Aorta (tissue), 5 donors: Measurements from ENCODE around the gene TMEM45B. TPM values are rescaled to one million over a fixed set of nuclear protein-coding genes. Genes with fewer than 3 reads are reported as not detected.

Experiments
- ATAC-seq: fragments of 200-7000 bp; cut with Tn5 transposase; one replicate; pipeline ENCODE4 v1.9.1; 2022; ENCODE audit warnings: moderate library complexity; ENCODE audit not compliant: low FRiP score
- DNase-seq, 2 donors: peaks; one replicate each; pipeline ENCODE4 v3.0.0-alpha.2; 2020
- H3K27ac ChIP-seq, 2 donors: one replicate each; pipeline ENCODE4 v1.5.1; 2013; ENCODE audit warnings: low read length in 2 of 2, mild to moderate bottlenecking in 2 of 2, moderate library complexity in 2 of 2, control low read depth in 1 of 2, inconsistent platforms in 1 of 2, low read depth in 1 of 2
- H3K27me3 ChIP-seq, 2 donors: one replicate each; pipeline ENCODE4 v1.6.1; 2013; ENCODE audit warnings: control low read depth in 1 of 2, low read length in 1 of 2, mild to moderate bottlenecking in 1 of 2, moderate library complexity in 1 of 2; ENCODE audit not compliant: insufficient read depth in 2 of 2, control insufficient read depth in 1 of 2
- H3K36me3 ChIP-seq, 2 donors: one replicate each; pipeline ENCODE4 v1.6.1; 2013; ENCODE audit warnings: control low read depth in 1 of 2, low read length in 1 of 2, mild to moderate bottlenecking in 1 of 2; ENCODE audit not compliant: insufficient read depth in 2 of 2, control insufficient read depth in 1 of 2
- H3K4me1 ChIP-seq, 2 donors: one replicate each; pipeline ENCODE4 v1.6.1; 2013; ENCODE audit warnings: low read length in 2 of 2, control low read depth in 1 of 2, mild to moderate bottlenecking in 1 of 2, moderate library complexity in 1 of 2; ENCODE audit not compliant: insufficient read depth in 2 of 2, control insufficient read depth in 1 of 2
- H3K4me3 ChIP-seq, 2 donors: one replicate each; pipeline ENCODE4 v1.5.1; 2013; ENCODE audit warnings: low read length in 2 of 2, control low read depth in 1 of 2, mild to moderate bottlenecking in 1 of 2
- H3K9me3 ChIP-seq: one replicate; pipeline ENCODE4 v1.6.1; 2013; ENCODE audit warnings: mild to moderate bottlenecking, low read length; ENCODE audit not compliant: control insufficient read depth
- WGBS, 2 donors: extraction: QIAGEN DNeasy Blood & Tissue Kit; methylation state at CpG; one replicate each; pipeline ENCODE4 v1.1.7; 2013; 5-methylcytosine and 5-hydroxymethylcytosine counted together
- intact Hi-C, 2 donors: fragments of 100-400 bp; cut with DNase I; formaldehyde crosslinking; loops; one replicate each; pipeline versions ENCODE4 v1.14.2 to v1.15.0; 2022
- polyA plus RNA-seq, 2 donors: library from polyadenylated mRNA; stranded (reverse); fragments of 200-250 nt; gene quantifications; one replicate each; pipeline ENCODE4 v1.2.3, GENCODE V29; 2013
- total RNA-seq, 2 donors: library from RNA; stranded (reverse); fragmentation: NEBNext Ultra II Directional; extraction: Animal tissue kit (Norgen Biotek cat#: 25700); gene quantifications; one replicate each; pipeline ENCODE4 v1.2.1, GENCODE V29; 2021
- donor health status: healthy with polysubstance abuse.
- donor health status: Bipolar disorder and iron deficiency.
- donor health status: DM: no; HTN: no; CAD: no.
- donor health status: DM: no; HTN: no; CAD: no.
- donor health status: DM: yes; HTN: yes; CAD: no.

The TMEM45B gene
- total and polyA plus RNA-seq, 4 donors = 0.19 to 10.0 (median 0.72) TPM; not detected in 1

DNA sequence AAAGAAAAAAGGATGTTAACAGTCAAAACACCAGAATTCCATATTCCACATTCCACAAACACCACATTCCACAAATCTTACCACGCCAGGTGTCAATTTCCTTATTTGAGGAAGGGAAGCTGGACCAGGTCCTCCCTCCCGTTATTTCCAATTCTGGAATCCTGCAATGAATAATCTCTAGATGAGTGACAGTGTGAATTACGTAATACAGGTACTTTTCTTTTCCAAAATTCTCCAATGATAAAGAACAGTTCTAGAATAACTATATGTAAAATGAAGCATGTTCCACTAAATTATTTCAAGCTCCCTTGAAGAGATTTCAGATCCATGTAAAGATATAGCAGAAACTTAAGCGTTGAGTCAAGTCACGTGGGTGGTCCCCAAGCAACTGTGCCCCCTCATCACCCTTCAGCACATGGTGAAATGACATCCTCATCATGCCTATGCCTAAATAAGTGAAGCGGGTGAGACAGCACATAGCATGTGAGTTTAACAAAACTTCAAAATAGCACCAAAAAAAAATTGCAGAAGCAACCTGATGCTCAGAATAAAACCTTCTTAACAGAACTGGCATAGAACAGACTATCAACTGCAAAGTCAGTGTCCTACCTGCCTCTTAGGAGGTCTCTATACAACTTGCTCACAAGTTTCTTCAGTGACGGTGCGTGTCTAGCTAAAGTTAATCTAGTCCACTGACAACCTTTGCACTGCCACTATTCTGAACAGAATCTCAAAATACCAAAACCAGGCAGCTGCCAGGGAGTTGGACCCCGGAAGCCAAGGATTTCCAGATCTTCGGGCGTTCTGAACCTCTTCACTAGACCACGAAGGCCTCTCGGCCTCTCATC is 78.9 kb downstream of the TMEM45B start:
- intact Hi-C loops = no loop called here
- no peak for DNase-seq
- Histone ChIP-seq H3K9me3 (no peaks in the 10 kb centered on the region), H3K4me1 (no peaks in the 10 kb centered on the region), H3K27me3 (no peaks in the 10 kb centered on the region), H3K27ac (peak overlapping the region in 1 of 2 donors; percentile 8), H3K4me3 (peak overlapping the region; percentile 89 to 97), H3K36me3 (peaks cover 0 to 4% of the 10 kb centered on the region in 2 donors)
- no peak for ATAC-seq
- WGBS, 2 donors = 20% methylated on average over 13 of the region's 13 CpGs

DNA sequence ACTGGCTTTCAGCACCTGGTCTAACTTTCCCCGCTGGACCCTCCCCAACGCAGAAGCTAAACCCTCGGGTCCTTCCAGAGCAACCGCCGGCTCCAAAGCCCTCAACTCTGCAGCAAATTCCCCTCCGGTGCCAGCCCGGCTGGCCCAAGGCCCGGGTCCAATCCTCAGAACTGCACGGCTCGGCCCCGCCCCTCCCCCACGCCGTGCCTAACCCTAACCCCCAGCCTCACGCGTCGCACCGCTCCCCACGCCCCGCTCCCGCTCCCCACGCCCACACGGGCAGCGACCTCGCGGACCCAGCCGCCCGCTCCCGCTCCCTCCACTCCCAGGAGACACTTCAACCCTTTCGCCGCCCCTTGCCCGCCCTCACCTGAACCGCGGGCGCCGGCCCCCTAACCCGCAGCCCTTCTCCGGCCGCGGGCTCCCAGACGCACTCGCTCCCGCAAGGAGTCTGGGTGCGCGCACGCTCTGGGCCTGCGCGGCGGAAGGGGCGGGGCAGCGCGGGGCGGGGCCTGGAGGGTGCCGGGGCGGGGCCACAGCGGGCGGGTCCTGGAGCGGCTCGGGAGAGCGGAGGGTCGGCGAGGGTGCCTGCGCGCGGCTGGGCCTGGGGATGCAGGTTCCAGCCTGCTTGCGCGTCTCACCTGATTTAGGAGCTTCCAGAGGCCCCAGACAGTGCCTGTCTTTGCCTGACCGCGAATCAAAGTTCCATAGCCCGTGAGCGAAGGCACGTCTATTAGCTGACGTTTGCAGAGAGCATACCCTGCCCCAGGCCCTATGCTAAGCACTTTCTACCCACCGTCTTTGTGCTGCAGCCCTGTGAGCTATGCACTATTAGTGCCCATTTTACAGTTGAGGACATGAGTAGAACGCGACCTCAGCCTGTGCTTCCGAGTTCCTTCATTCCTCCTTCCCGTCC is 79.7 kb downstream of the TMEM45B start, which contains the start of gene NFRKB:
NFRKB (minus strand) TSS at position 453 of the 916 bp plus-strand sequence. CDS start 2,729 bp downstream, outside the sequence.
- ATAC-seq = peak; percentile 98
- WGBS, 2 donors = 1 to 2% methylated on average over 61 to 77 of the region's 77 CpGs
- no peaks in the 10 kb centered on the region for H3K27me3 ChIP-seq
- peak within 1 kb of the TSS in 1 of 2 donors; percentile 65 for H3K27ac ChIP-seq
- H3K4me1 ChIP-seq = no peaks in the 10 kb centered on the region
- peaks cover 3 to 4% of the 10 kb centered on the region in 2 donors for H3K36me3 ChIP-seq
- peak; percentile 89 to 96 for DNase-seq
- peak within 1 kb of the TSS; percentile 89 to 97 for H3K4me3 ChIP-seq
- intact Hi-C loops = no loop called here
- H3K9me3 ChIP-seq = no peaks in the 10 kb centered on the region

DNA sequence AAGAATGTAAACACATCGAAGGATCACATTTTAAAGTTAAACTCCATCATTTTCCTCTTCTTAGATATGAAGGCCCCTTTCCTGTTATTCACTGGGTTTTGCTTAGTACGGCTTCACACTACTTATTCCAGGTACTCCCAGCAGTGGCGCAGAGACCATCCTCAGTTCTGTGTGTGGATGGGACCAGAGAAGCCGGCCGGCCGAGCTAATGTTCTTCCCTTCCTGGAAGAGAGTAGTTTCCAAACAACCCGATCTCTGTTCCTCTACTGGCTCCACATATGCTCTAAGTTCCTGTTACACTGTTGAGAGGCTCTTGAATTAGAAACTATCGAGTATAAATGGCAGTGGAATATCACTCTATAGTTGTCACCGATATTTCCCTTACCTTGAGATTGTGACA is 80.4 kb downstream of the TMEM45B start:
- no peak for DNase-seq
- 72 to 75% methylated on average over 9 of the region's 9 CpGs for WGBS, 2 donors
- intact Hi-C loops = no loop called here
- no peaks in the 10 kb centered on the region for H3K9me3 ChIP-seq
- no peaks in the 10 kb centered on the region for H3K27me3 ChIP-seq
- peak overlapping the region in 1 of 2 donors; percentile 5 for H3K27ac ChIP-seq
- H3K4me1 ChIP-seq = no peaks in the 10 kb centered on the region
- peak overlapping the region; percentile 89 to 97 for H3K4me3 ChIP-seq
- H3K36me3 ChIP-seq = peaks cover 3 to 4% of the 10 kb centered on the region in 2 donors
- peak; percentile 44 for ATAC-seq

DNA sequence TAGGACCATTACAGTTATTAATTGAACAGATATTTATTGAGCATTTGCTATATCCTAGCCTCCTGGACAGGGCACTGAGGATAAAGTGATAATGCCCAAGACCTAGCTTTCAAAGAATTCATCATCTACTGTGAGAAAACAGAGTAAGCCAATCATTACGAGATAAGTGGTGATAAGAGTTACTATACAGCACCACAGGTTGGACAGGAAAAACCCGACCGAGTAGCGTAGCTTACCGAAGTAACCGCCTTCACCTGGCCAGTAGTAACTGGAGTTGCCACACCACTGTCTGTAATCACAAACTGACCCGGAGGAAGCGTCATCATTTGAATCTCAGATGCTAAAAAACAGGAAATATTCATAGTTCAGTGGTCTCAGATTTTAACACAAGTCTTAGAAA is 89.8 kb downstream of the TMEM45B start:
- no peaks in the 10 kb centered on the region for H3K4me1 ChIP-seq
- DNase-seq (no peak), ATAC-seq (no peak)
- H3K27ac ChIP-seq = no peak overlapping the region
- H3K27me3 ChIP-seq = no peaks in the 10 kb centered on the region
- WGBS, 2 donors = 95 to 97% methylated on average over 8 of the region's 8 CpGs
- H3K4me3 ChIP-seq = no peak overlapping the region
- intact Hi-C loops = no loop called here
- H3K36me3 ChIP-seq = peaks cover 6 to 9% of the 10 kb centered on the region in 2 donors
- H3K9me3 ChIP-seq = no peaks in the 10 kb centered on the region

Other genes with a start within 250 kb of the TMEM45B start
- 10 to 100 TPM; 19.2 to 30.9 TPM for gene NFRKB, start 79.7 kb downstream of the TMEM45B start, total RNA-seq
- 10 to 100 TPM; 11.4 to 17.9 TPM for gene NFRKB, start 79.7 kb downstream of the TMEM45B start, polyA plus RNA-seq
- gene PRDM10, start 187.0 kb downstream of the TMEM45B start, total RNA-seq = 10 to 100 TPM in 1 of 2 donors, 1 to 10 TPM in 1; 7.7 to 14.9 TPM
- 1 to 10 TPM; 1.5 to 2.4 TPM for gene PRDM10, start 187.0 kb downstream of the TMEM45B start, polyA plus RNA-seq